RCC 7860 (cell line): ENCODE data around the gene FKBP10.
"Not testable (repeated sequence)": the region's sequence is repeated elsewhere in the genome, so short reads cannot be mapped to it uniquely, and the experiment has no call there.

Source experiments
- DNase-seq: peaks from one replicate; pipeline ENCODE4 v3.0.0-alpha.2; 2015; ENCODE audit warnings: low spot score
- FAIRE-seq: peaks from 2 replicates; lab custom pipeline; 2012; peaks lifted over from hg19 to GRCh38; lab: Jason Lieb, UNC

The FKBP10 gene, protein sequence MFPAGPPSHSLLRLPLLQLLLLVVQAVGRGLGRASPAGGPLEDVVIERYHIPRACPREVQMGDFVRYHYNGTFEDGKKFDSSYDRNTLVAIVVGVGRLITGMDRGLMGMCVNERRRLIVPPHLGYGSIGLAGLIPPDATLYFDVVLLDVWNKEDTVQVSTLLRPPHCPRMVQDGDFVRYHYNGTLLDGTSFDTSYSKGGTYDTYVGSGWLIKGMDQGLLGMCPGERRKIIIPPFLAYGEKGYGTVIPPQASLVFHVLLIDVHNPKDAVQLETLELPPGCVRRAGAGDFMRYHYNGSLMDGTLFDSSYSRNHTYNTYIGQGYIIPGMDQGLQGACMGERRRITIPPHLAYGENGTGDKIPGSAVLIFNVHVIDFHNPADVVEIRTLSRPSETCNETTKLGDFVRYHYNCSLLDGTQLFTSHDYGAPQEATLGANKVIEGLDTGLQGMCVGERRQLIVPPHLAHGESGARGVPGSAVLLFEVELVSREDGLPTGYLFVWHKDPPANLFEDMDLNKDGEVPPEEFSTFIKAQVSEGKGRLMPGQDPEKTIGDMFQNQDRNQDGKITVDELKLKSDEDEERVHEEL

DNA sequence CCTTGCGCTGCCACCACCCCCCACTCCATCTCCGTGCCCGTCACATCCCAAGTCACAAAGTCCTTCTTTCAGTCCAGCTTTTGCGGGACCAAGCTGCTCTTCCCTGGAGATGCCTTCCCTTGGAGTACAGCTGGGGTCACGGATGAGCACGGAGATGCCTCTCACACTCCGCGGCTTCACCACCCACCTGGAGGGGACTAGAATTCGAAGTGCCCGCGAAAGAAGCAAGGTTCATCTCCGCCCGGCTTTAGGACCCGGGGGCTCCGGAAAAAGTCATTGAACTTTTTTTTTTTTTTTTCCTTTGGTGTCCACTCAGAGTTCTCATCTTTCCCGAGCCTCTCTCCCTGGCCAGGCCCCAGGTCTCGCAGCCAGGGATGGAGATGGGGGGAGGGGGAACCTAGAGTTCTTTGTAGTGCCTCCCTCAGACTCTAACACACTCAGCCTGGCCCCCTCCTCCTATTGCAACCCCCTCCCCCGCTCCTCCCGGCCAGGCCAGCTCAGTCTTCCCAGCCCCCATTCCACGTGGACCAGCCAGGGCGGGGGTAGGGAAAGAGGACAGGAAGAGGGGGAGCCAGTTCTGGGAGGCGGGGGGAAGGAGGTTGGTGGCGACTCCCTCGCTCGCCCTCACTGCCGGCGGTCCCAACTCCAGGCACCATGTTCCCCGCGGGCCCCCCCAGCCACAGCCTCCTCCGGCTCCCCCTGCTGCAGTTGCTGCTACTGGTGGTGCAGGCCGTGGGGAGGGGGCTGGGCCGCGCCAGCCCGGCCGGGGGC, at the start of gene FKBP10:
FKBP10 (plus strand) TSS at position 624 of the 771 bp plus-strand sequence; CDS start at position 655, 31 bp downstream.
- no peak for FAIRE-seq
- DNase-seq, result peak; percentile 57

DNA sequence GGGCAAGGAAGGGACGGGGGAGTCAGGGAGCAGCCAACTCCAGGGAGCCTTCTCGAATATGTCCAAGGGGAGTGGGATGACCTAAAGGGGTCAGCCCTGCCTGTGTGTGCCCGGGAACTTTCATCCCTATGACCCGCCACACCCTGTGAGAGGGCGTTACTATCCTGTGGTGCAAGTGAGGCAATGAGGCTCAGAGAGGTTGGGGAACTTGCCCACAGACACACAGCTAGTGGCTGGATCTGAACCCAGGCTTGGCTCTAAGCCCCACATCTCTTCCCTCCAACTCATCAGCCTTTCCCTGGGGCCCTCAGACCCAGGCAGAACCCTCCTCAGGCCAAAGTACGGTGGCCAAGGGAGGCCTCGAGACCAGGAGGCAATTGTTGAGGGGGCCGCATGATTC, 49.5 kb upstream of the FKBP10 start:
- no peak for FAIRE-seq
- DNase-seq, result no peak

DNA sequence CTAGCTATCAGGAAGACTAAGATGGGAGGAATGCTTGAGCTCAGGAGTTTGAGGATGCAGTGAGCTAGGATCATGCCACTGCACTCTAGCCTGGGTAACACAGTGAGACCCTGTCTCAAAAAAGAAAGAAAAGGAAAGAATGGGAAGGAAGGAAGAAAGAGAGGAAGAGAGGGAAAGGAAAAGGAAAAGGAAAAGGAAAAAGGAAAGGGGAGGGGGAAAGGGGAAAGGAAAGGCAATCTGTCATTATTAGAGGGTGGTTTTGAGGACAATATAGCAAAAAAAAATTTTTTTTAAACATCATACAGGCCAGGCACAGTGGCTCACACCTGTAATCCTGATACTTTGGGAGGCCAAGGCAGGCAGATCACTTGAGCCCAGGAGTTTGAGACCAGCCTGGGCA, 46.7 kb upstream of the FKBP10 start:
- no peak for FAIRE-seq

DNA sequence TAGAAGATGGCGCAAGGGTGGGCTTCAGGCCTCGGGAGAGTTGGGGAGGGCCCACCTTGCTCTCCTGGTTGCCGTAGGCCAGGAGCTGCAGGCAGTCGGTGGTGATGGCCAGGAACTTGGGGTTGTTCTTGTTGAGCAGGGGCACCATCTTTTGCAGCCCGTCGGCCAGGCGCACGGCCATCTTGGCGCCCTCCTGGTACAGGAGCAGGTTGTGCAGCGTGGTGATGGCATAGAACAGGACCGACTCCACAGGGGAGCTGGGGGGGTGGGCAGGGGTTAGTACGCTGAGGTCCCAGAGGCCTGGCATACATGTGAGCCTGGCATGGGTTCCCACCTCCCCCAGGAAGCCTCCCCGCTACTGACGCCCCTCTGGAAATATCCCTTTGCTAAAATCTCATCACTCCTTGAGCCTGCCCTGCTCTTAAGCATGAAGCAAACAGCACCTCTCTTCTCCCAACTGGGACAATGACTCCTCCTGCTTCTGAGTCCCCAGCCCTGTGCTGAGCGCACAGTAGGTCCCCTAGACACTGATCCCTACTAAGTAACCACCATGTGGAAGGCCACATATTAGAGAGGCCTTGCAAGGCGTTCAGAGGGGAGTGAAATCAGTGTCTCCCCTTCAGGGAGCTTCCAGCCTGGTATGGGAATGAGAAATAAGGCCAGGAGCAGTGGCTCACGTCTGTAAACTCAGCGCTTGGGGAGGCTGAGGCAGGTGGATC, 45.3 kb upstream of the FKBP10 start:
- FAIRE-seq (no peak), DNase-seq (no peak)

More for the DNA sequence above, 46.7 kb upstream of the FKBP10 start:
- no peak for DNase-seq

DNA sequence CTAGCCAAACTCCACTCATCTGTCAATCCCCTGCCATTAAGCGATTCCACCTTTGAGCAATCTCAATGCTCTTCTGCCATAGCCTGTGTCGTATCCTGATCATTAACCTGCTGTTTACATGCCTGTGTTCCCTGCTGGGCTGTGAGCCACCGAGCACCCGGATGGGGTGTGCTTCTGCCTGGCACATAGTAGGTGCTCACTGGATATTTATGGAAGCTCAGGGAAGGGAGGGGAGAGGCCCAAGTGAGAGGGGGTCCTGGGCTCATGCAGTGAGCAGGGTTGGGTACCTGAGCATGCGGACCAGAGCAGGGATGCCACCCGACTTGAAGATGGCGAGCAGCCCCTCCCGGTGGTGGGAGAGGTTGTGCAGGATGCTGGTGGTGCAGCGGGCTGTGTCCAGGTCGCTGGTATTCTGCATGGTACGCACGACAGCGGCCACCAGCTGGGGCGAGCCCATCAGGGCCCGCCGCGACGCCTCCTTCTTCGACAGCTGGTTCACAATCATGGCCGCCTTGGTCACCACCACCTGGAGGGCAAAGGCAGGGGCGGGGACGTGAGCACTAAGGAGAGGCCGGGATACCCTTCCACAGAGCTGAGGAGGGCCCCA, 44.0 kb upstream of the FKBP10 start:
- FAIRE-seq (no peak), DNase-seq (no peak)

DNA sequence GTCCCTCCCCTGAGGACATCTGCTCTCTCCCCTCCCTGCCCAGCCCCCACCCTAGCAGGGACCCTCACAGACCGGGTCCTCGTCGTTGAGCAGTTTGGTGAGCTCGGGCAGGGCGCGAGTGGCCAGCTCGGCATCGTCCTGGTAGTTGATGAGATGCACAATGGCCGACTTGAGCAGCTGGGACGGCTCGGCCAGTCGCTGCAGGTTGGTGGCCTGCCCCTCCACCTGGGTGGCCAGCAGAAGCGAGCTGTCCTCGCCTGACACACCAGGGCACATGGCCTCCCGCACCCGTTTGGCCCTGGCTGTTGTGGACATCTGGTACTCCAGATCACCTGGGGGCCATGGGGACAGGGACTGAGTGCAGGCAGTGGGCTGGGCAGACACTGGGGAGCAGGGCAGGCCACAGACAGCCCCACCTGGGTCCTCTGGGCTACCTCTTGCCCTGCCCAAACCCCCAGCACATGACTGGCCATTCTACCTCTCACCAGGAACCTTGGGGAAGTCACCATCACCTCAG, 43.4 kb upstream of the FKBP10 start:
- no peak for FAIRE-seq
- DNase-seq, result no peak

DNA sequence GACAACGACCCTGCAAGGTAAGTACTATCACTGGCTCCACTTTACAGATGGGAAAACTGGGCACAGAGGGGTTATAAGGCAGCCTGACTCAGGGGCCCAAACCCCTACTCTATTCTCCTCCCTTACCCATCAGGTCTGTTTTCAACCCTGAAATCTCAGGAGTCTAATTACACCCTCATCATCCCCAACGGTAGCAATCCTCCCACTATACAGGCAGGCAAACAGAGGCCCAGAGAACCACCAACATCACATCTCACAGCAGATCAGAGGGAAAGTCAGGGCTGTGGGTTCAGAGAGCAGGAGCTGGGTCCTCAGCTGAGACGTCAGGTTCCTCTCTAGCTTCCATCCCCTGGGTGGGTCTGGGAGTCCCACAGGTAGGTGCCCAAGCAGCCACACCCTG, 42.8 kb upstream of the FKBP10 start:
- DNase-seq, result no peak
- no peak for FAIRE-seq

DNA sequence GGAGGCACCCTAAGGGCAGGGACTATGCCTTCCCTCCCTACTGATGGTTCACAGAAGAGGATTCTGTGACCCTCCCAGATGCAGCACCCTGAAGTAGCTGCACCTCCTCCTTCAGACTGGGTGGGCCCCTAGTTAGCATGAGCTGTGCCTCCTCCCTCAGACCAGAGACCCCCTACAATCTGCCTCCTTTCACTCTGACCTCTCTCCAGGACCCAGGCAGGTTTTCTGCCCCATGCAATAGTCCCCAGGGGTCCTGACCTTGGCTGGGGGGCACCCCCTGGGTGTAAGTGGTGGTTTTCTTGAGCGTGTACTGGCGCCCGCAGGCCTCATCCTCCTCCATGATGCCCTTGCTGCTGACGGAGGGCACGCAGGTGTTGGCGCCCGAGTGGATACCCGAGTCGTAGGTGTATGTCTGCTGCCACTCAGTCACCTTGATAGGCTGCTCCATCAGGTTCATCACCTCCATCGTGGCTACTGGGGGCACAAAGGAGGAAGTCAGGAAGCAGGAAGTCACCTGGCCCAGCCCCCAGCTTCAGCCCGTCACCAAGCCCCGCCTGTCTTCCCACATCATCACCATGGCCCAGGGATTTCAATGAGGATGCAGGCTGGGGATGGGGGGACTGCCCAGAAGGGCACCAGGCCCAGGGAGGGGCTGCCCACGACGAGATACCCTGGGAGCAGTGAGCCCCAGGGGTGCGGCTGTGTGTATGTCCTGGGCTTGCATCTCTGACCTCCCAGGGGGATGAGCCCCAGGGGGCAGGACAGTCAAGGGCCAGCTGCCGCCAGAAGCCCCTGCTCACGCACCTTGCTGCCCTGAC, 41.2 kb upstream of the FKBP10 start:
- no peak for FAIRE-seq

DNA sequence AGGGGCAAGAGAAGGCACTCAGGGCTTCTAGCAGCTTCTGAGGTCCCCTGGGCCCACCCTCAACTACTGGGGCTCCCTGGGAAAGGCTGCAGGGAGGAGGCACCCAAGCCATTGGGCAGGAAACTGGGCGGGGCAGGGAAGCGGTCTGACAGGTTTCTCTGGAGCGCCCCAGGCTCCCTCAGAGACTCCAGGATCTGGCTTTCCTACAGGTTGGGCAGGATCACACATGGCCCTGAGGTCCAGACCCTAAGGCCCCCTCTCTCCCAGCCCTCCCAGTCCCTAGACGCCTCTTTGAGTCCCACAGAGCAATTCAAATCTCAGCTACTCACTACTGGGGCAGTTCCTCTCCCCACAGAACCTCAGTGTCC, 40.6 kb upstream of the FKBP10 start:
- DNase-seq (no peak), FAIRE-seq (no peak)

More for the DNA sequence above, 41.2 kb upstream of the FKBP10 start:
- no peak for DNase-seq

DNA sequence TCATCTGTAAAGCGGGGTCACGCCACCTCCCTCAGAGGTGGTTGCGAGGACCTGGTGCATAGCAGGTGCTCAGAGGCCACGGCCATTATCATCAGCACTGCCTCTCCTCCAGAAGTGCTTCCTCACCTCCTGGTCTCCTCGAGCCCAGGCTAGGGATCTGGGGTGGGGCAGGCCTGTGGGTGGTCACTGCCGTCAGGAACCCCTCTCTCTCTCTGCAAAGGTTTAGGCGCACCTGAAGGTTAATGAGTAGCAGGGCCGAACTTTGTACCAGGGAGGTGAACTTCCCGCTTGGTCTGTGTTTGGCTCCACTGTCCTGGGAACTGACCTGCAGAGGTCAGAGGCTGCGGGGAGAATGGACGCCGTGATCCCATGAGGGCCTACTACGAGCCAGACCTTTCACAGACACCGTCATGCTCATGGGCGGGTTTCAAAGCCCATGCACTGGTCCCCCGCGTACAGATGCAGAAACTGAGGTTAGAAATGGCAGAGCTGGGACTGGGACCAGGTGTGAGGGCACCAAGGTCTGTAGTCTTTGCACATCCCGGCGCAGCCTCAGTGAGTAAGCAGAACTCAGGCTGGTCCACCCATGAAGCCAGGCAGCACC, 40.1 kb upstream of the FKBP10 start:
- FAIRE-seq, result no peak
- no peak for DNase-seq

DNA sequence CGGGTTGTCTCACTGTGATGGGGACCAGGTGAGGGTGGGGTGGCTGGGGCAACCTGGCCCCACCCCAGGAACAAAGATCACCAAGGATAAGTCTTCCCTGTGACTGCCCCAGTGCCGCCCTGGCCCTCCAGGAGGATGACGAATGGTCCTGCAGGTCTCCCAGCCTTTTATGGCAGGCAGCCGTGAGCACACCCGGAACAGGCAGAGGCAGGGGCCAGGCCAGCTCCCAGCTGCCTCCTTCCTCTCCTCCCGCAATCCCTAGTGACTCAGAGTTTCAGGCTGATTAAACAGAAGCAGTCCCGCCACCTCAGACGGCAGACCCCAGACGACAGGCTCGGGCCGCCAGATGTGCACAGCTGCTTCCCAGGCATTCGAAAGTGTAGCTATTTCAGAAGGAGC, 39.6 kb upstream of the FKBP10 start:
- DNase-seq, result peak; percentile 88
- peak; percentile 87 for FAIRE-seq

DNA sequence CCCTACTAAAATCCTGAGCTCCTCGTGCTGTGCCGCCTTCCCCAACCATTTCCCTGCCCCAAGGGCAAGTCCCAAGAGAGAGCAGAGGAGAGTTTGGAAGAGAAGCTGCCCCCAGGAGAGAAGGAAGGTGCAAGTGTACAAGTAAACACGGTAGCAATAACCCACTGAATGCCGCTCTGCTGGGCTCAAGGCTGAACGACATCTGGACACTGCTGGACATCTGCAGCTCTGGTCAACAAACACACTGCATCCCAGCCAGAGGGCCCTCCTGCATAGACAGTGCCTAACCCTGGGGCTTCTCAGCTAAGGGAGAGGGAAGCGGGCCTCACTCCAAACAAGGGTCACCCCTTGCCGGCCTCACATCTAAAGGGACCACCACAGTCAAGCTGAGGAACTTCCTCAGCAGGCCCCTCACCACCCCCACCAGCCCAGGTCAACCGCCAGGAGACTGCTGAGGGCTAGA, 39.0 kb upstream of the FKBP10 start:
- no peak for DNase-seq
- FAIRE-seq, result no peak

DNA sequence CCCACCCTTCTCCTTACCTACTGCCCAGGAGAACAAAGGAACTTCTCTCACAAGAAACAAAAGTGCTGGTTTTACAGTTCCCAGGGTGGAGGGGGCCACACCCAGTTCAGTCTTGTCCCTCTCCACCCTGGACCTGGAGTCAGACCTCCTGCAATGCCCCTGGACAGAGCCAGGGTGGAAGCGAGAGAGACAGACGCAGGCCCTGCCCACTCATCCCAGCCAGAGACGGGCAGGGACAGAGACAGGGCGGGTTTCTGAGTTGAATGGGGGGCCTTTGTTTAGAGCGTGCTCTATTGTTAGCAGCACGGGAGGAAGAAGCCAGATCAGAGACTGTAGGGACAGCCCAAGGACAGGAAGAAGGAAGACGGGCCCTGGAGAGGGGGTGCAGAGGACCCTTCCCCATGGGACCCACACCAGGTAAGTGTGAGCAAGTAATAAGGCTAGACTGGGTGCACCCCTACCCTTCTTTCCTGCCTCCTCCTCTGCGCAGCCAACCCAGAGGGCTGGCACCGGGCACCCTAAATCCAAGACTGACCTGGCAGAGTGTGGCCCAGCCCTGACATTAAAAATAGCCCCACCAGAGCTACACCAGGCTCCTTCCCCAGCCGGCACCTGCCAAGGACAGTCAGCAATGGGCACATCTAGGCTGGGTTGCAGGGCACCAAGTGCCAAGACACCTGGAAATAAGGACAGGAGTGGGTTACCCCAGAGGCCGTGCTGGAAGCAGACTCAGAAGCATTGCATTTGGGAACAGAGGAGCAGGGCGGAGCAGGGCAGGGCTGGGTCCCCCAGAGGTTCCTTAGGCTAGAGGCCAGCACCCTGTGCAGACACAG, 37.2 kb upstream of the FKBP10 start:
- DNase-seq (no peak), FAIRE-seq (no peak)

DNA sequence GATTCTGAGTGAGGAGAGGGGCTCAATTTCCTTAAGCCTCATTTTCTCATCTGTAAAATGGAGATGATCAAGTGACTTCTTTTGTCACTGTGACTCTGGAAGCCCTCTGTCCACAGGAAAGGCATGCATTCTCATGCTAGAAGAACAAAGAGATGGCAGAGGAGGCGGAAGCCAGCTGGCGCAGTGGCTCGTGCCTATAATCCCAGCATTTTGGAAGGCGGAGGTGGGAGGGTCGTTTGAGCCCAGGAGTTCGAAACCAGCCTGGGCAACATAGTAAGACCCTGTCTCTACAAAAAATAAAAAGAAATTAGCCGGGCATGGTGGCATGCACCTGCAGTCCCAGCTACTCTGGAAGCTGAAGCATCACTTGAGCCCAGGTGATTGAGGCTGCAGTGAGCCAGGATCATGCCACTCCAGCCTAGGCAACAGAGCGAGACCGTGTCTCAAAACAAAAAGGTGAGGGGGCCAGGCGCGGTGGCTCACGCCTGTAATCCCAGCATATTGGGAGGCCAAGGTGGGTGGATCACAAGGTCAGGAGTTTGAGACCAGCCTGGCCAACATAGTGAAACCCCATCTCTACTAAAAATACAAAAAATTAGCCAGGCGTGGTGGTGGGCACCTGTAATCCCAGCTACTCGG, 36.4 kb upstream of the FKBP10 start:
- not testable (repeated sequence) for FAIRE-seq, DNase-seq

DNA sequence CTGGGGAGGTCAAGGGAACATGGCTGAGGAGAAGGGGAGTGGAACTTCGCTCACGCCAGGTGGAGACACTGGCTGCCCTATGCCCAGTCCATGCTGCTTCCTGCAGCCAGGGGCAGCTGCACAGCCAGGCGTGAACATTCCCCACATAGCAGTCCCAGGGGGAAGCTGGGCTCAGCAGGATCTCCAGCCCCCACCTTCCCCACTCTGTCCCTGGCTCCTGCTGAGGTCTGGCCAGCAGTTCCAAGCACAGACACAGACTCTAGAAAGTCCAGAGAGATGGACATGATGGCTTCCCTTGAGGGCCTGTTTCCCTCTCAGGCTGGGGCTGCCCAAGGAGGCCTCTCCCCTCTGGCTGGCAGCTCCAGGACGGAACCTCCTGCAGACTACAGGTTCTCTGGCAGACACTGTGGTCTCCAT, 35.6 kb upstream of the FKBP10 start:
- DNase-seq (peak; percentile 77), FAIRE-seq (peak; percentile 70)

DNA sequence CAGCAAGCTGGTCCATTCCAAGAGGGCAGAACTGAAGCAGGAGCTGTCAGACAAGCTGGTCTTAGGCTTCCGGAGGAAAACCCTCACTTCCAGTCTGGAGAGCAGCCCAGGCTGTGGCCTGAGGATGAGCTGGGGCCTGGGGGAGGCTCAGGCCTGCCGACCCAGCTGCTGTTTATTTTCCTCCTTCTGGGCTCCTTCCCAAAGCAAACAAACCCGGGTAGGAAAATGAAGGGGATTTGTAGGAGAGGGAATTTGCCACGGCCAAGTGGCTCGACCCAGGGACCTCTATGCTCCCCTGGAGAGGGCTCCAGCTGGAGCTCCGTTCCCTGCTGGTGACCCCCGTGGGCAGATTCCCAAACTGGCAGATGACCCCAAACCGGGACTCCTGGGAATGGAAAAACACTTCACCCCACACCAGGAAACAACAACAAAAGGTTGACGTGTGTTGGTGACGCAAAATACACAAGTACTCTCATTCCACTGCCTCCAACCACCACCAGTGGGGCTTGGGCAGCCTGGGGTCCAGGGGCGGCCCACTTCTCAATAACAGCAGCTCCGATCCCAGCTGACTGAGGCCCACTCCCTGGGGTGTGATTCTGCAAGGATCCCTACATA, 35.1 kb upstream of the FKBP10 start:
- FAIRE-seq, result peak; percentile 71
- DNase-seq, result peak; percentile 72

DNA sequence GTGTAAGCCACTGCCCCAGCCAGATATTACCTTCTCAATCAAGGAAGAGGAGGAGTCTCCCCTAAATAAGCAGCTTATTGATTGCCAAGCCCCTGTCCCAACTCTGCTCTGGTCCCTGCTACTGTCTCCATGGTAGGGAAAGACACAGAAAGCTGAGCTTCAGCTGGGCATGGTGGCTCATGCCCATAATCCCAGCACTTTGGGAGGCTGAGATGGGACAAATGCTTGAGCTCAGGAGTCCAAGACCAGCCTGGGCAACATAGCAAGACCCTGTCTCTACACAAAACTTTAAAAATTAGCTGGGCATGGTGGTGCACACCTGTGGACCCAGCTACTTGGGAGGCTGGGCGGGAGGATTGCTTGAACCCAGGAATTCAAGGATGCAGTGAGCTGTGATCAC, 32.9 kb upstream of the FKBP10 start:
- DNase-seq, result no peak
- FAIRE-seq, result no peak
